ENCODE data around the gene TJP1.

GRCh38 chr15:29672923-29673809 lies 149.1 kb downstream of the TJP1 start:
- TF ChIP-seq CTCF (IDR thresholded peaks at IDR 0.05) (no peak), POLR2A (IDR thresholded peaks at IDR 0.05) (no peak)
